LNCAP (cell line): ENCODE results near the gene APP.

Source experiments
- TF ChIP-seq, protein P1 (sequence below): fragments of 450-650 bp; IDR thresholded peaks from 2 replicates; pipeline ENCODE4 v1.5.1; 2017; ENCODE audit warnings: mild to moderate bottlenecking

APP gene

DNA sequence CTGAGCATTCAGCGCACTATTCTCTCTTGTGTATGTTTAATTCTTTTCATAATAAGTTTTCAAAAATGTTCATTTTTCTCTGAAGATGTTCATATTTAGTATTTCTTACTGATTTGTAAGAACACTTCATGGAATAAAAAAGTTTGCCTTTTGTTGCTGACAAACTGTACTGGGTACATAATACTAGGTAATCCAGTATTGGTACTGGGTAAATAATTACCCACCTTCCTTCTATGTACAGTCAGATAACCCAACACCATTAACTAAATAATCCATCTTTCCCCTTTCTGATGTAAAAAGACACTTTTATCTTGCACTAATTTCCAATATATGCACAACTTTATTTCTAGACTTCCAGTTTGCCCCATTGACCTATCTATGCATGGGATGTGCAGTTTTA is 23.9 kb downstream of the APP start:
- TF ChIP-seq, protein P1, sequence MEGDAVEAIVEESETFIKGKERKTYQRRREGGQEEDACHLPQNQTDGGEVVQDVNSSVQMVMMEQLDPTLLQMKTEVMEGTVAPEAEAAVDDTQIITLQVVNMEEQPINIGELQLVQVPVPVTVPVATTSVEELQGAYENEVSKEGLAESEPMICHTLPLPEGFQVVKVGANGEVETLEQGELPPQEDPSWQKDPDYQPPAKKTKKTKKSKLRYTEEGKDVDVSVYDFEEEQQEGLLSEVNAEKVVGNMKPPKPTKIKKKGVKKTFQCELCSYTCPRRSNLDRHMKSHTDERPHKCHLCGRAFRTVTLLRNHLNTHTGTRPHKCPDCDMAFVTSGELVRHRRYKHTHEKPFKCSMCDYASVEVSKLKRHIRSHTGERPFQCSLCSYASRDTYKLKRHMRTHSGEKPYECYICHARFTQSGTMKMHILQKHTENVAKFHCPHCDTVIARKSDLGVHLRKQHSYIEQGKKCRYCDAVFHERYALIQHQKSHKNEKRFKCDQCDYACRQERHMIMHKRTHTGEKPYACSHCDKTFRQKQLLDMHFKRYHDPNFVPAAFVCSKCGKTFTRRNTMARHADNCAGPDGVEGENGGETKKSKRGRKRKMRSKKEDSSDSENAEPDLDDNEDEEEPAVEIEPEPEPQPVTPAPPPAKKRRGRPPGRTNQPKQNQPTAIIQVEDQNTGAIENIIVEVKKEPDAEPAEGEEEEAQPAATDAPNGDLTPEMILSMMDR = no peak

DNA sequence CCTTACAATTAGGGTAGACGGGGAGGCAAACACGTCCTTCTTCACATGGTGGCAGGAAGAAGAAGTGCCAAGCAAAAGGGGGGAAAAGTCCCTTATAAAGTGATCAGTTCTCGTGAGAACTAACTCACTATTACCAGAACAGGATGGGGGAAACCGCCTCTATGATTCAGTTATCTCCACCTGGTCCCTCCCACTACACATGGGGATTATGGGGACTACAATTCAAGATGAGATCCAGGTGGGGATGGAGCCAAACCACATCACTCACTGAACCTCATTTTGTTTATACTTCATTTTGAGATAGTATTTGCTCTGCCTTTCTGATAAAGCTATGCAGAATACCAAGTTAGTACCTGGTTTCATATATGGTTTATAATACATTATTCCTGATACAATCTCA is 26.5 kb downstream of the APP start:
- TF ChIP-seq, protein P1 = no peak

DNA sequence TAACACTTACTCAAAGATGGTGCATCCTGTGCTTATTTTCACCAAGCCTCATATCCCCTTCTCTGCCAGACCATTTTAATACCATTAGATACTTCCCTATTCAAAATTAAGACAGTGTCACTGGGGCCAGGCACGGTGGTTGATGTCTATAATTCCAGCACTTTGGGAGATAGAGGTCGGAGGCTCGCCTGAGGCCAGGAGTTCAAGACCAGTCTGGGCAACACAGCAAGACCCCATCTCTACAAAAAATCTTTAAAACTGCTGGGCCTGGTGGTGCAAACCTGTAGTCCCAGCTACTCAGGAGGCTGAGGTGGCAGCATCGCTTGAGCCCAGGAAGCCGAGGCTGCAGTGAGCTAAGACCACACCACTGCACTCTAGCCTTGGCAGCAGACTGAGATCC is 28.2 kb downstream of the APP start:
- TF ChIP-seq, protein P1 = no peak

DNA sequence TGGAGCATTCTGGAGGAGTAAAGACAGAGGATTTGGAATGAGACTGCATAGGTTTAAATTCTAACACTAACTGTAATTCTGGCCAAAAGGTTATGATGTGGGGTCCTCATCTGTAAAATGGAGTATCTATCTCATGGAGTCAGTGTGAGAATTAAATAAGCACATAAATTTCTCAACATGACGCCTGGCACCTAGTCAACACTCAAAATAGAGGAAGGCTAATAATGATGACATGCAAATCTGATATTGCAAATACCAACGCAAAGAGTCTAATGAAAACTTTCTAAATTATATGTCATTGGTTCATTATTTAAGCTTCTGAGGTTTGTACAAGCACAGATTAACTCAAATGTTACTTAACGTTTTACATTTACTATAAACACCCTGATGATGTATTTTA is 29.6 kb downstream of the APP start:
- TF ChIP-seq, protein P1 = no peak

DNA sequence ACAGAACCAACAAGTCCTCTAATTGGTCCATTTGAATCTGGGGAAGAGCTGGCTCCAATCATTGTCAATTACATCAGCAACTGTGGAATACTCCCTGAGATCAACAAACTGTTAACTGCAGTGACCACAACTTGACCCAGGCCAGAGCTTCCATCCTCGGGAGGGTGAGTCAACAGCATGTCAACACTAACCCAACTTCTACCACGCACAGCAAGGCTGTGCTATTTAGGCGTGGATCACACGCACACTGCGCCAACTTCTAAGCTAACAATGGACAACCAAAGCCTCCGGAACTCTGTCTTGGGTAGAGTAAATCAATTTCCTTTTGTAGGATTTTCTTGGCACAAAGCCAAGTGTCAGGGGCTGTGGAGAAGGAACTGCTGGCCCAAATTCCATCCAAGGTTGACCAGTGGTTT is 30.4 kb downstream of the APP start:
- TF ChIP-seq, protein P1 = no peak

DNA sequence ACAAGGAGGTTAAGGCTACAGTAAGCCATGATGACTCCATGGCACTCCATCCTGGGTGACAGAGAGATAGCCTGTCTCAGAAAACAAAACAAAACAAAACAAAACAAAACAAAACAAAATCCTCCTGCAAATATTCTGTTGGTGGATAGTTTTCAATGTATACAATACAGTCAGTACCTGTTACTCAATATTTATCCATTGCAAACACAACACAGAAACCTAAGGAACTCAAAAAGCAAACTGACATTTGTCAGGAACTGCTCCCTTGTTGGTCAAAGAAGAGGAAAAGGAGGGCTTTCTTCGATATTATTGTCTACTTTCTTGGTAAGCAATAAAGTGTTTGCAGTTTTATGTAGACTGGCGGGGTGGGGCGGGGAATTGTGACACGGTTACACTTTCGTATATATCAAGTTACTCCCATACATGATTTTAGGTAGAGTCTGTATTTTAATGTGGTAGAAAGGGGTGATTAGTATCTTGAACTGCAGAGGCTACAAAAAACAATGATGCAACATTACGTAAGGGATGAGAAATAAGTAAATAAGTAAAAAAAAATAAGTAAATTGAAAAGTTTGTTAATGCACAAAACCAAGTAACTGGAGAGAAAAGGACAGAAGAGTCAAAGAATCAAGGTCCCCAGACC is 31.8 kb downstream of the APP start:
- TF ChIP-seq, protein P1 = no peak

DNA sequence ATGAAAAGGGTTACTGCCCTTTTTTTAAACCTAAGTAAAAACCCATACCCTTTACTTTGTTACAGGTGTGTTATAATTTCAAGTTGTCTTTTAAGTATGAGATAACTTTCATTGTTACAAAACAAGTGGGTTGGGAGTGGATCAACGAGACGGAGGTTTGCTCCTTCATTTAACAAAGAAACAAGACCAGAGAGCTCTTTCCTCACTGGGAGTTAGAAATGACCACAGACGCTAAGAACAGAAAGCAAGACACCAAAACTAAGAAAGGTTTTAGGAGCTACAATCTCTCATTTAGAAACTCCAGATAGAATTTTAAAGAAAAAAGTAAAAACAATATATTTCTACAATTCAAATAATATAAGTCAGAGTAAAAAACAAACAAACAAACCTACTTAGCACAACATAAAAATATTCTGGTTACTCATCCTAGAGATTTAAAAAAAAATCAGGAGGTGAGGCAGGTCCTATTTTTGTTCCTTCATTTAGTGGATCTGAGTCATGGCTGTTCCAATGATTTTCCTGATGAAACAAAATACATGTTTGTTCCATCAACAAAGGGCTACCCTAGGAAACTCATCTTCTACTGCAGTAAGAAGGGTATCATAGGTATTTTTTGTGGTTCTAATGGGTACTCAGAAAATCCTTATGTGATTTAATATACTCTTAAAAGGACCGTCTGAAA is 33.0 kb downstream of the APP start:
- TF ChIP-seq, protein P1 = no peak

DNA sequence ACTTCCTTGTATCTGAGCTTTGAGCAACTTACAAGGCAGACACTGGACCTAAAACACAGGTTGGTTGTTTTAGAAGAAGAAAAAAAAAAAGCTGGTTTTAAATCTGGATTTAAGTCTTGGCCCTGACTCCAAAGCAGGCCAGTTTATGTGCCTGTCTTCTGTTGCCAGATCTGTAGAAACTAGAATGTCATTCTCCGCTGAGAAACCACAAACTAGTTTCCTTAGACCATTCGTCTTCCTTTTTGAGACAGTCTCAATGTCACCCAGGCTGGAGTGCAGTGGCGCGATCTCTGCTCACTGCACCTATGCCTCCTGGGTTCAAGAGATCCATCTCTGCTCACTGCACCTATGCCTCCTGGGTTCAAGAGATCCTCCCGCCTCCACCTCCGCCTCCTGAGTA is 33.9 kb downstream of the APP start:
- TF ChIP-seq, protein P1 = no peak
